Adrenal gland (tissue), 5 donors: Measurements from ENCODE around the gene BCAS4.

ENCODE experiments used
- CTCF ChIP-seq, 6 experiments: fragments of 450-650 bp in 4 of 6; fragments of 200-600 bp in 2 of 6; sonication (generic) in 1 of 6; IDR thresholded peaks; 1 replicate in 5 of 6; 2 replicates in 1 of 6; pipeline versions ENCODE4 v1.5.1 to v1.8.0; 2016 to 2021; ENCODE audit warnings: antibody characterized with exemption in 6 of 6, mild to moderate bottlenecking in 2 of 6, moderate library complexity in 1 of 6
- POLR2A ChIP-seq, 2 donors: fragments of 450-650 bp; IDR thresholded peaks; one replicate each; pipeline ENCODE4 v1.6.1; 2017; ENCODE audit warnings: antibody characterized with exemption in 2 of 2, mild to moderate bottlenecking in 2 of 2, moderate library complexity in 1 of 2
- donor health status: DM: no; HTN: no; CAD: no.

GRCh38 chr20:50750145-50750671, 44.7 kb upstream of the BCAS4 start:
- TF ChIP-seq CTCF (IDR thresholded peaks at IDR 0.05): no peak
- no peak for TF ChIP-seq POLR2A (IDR thresholded peaks at IDR 0.05)
